HG03565 (cell line): ENCODE data around the gene NPR3.
"Not testable (repeated sequence)": the region's sequence is repeated elsewhere in the genome, so short reads cannot be mapped to it uniquely, and the experiment has no call there.

Experiments used
- ATAC-seq: cut with Tn5 transposase; IDR thresholded peaks from one replicate; pipeline ENCODE4 v1.9.1; 2021; ENCODE audit warnings: mild to moderate bottlenecking, moderate library complexity; ENCODE audit not compliant: unreplicated experiment

Gene NPR3

GRCh38 chr5:32805462-32805861, 94.3 kb downstream of the NPR3 start:
- ATAC-seq: not testable (repeated sequence)

DNA sequence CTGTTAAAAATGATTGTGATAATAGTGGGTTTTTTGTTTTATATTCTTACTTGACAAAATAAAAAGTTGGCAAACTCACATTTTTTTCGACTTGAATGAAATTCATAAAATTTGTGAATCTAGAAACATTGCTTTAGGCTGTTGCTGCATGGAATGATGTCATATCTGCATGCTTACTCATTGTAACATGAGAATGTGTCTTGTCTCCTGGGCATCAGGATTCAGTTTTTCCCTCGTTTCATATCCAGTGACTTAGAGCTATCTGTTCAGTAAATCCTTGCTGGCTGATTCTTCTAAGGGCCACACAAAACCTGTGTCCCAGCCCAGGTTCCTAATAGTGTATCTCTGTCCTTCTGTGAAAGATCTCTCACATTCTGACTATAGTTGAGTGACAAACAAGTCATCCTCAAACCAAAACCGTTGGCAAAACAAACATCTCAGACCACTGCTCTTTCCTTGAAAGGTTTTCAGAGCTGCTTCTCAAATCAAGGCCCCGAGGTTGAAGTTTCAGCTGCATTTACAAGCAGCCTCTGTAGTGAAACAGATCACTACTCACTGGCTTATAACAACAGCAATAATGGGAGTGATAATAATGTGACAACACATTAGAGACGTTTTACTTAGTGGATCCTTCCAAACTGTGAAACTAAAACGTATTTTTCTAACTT, 95.0 kb downstream of the NPR3 start:
- no peak for ATAC-seq

DNA sequence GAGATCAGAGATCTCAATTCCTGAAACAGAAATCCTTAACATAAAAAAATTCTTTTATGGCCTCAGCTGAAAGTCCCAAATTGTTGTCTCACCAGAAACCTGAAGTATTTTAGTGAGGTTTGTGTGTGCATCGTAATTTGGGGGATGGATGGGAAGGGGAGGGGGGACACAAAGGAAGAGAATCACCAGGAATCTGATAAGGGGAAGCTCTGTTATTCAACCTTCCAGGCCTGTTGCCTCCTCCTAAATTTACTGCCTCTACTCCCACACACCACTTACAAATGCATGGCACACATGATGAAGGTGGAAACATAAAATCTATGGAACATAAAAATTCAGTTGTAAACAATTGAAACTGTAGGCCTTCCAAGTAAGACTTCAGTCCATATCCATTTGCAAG, 97.7 kb downstream of the NPR3 start:
- ATAC-seq: no peak

DNA sequence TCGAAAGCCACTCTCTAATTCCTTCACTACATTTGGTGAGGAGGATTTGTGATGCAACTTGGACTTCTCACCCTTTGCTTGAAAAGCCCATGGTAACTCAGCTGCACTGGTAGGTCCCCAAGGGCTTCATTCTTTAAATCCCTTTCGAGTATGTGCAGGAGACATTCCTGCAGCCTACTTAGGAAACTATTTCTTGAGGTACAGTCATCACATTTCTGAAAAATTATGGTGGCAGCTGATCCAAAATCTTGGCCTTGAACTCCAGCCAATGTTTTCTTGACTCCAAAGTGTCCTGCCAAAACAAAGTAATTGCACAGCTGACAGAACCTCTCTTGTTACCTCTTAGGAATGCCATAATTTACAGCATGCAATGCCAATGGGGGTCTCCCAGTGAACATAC, 99.7 kb downstream of the NPR3 start:
- no peak for ATAC-seq

GRCh38 chr5:32812399-32812798, 101.3 kb downstream of the NPR3 start:
- no peak for ATAC-seq

DNA sequence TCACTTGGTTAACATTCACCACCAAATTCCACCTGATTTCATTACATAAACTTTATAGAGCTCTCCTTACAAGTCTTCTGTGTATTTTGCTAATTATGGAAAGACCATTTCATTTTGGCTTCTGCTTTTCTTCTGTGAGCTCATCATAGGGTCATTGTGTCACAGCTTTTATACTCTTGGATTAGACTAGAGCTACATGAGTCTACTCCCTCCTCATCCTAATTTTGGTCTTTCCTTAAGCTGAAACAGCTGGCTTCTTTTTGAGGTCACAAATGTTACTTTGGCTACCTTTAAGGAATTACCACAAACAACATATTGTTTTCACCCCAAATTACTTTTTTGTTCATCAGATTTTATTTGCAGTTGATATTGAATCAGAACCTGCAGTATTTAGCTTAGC, 103.0 kb downstream of the NPR3 start:
- no peak for ATAC-seq

- ATAC-seq: no peak
Measured at GRCh38 chr5:32814620-32815019, 103.5 kb downstream of the NPR3 start.

DNA sequence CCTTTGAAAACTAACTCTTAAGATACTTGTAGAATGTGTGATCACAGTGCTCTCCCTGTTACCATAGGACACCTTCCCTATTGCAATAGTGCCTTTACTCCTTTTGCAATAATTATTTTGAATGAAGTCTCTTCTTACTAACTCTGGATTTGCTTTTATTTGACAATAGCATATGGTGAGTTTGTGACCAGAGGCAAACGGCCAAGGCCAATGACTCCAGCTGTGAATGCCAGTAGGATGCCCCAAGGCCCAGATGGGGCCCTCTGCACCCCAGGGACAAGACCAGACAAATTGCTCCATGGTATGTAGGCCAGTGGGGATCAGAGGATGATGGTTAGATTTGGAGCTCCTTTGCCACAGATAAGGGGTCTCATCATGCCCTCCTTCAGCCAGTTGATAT, 116.9 kb downstream of the NPR3 start:
- no peak for ATAC-seq

GRCh38 chr5:32828492-32828891, 117.4 kb downstream of the NPR3 start:
- no peak for ATAC-seq

- no peak for ATAC-seq
Measured at GRCh38 chr5:32831624-32832023, 120.5 kb downstream of the NPR3 start.

DNA sequence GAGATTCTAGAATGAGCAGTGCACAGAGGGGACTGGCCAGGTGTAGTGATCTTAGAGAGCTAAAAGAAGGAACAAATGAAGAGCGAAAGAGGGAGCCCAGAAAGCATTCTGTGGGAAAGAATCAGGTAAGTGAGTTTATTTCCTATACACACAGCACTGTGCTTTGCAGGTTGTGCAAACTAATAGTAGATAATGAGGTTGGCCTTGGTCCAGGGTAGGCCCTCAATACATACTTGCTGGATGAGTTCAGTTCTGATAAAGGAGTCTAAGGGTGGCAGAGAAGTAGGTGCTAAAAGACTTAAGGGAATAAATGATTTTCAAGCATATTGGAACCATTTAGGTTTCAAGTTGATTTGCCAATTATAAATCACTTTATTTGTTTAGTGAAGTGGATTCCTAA, 122.0 kb downstream of the NPR3 start:
- ATAC-seq: no peak

DNA sequence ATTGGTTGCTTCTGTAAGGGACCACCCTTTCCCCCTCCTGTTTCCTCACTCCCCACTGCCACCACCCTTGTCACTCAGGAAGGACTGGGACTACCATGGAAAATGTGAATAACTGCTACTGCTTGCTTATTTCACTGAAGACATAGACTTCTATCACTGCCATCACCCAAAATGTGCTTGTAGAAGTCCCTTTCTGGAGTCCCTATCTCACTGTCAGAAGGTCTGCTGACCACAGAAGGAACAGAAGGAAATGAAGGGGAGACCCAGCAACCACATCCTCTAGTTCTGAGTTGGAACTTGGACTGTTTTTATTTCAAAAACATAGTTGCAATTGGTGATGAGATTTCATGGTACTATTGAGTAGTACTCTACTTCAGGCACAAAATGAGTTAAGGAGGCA, 122.5 kb downstream of the NPR3 start:
- no peak for ATAC-seq

DNA sequence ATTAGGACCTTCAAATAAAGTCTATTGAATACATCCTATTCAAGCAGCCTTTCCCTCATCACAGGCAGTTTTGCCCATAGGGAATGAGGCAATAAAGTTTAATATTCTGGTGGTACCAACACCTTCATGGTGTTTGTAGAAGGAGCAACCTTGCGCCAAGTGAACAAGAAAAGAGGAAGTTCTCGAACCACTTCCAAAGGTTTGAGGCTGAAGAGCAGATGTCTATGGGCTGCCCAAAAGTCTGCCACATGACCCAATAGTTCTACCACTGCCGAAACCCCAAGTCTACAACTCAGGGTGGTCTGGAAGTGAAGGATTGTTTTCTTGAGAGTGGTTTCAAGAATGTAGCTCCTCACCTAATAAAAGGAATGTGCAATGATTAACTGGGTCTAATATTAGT, 123.1 kb downstream of the NPR3 start:
- no peak for ATAC-seq

DNA sequence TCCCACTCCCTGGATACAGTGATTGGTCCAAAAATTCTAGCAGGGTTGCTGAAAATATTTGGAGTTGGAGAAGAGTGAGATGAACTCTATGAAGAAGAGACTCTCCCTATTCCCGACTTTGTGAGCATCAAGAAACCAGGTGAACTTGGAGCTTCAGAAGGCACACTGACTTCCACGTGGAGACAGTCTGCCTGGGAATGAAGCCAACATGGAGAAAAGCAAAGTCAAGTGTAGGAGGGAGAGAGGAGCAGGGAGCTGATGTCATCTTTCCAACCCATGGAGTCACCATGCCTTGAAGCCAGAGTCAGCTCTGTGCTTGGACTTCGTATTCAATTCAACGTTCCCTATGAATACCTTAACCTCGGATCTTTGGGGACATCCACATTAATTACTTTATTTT, 125.1 kb downstream of the NPR3 start:
- no peak for ATAC-seq

DNA sequence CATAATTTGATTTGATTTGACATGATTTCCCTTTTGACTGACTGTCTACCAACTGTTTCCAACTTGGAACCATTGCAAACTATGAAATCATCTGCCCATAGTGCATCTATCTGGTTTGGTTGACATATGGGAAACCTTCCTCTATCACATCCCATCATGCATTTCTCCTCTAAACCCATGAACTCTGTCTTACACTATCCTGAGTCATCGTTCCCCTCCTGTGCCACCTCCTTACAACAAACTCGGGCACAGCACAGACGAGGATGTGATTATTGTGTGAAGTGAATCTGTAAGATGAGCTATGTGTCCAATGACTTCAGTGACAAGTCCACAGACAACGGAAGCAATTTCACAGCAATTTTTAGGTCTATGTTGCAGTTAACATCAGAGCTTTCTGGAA, 126.1 kb downstream of the NPR3 start:
- no peak for ATAC-seq

GRCh38 chr5:32839106-32839505, 128.0 kb downstream of the NPR3 start:
- ATAC-seq: no peak

GRCh38 chr5:32840606-32841005, 129.5 kb downstream of the NPR3 start:
- ATAC-seq: no peak
